ENCODE measurements around the gene CNTD1.
A peak's percentile ranks its signal among the peaks of the same experiment; 100 is the strongest.

CNTD1 gene

GRCh38 chr17:42798383-42799380 lies at the start of gene CNTD1, which contains the start of gene COA3:
CNTD1 (plus strand) TSS chr17:42798861; CDS start chr17:42799068, 207 bp downstream.
COA3 (minus strand) TSS chr17:42798704; CDS start chr17:42798681, 23 bp downstream.
- H3K27me3 ChIP-seq (ENCODE audit: insufficient read depth, low read length): peaks cover 18% of the 10 kb centered on the region
- no peaks in the 10 kb centered on the region for H3K9me3 ChIP-seq (ENCODE audit: insufficient read depth, low read depth, low read length)
- peak within 1 kb of the TSS; percentile 64 for H3K27ac ChIP-seq (ENCODE audit: low read length)
- peak within 1 kb of the TSS; percentile 100 for H3K4me3 ChIP-seq (ENCODE audit: low read length)
- peaks cover 5% of the 10 kb centered on the region; the same call in 1 of the 2 replicates for H3K4me1 ChIP-seq (ENCODE audit: insufficient read depth, low read length)
- H3K9ac ChIP-seq (ENCODE audit: low read depth, low read length): peak within 1 kb of the TSS; percentile 94
- peaks cover 8% of the 10 kb centered on the region; the same call in 1 of the 2 replicates for H3K36me3 ChIP-seq (ENCODE audit: insufficient read depth, low read depth, low read length)

GRCh38 chr17:42748908-42749798 lies 49.5 kb upstream of the CNTD1 start:
- peaks cover 9% of the 10 kb centered on the region for H3K4me1 ChIP-seq (ENCODE audit: insufficient read depth, low read length)
- H3K9me3 ChIP-seq (ENCODE audit: insufficient read depth, low read depth, low read length): peaks cover 4% of the 10 kb centered on the region; the same call in 1 of the 2 replicates
- H3K27ac ChIP-seq (ENCODE audit: low read length): no peak overlapping the region
- H3K4me3 ChIP-seq (ENCODE audit: low read length): no peak overlapping the region
- no peak overlapping the region for H3K9ac ChIP-seq (ENCODE audit: low read depth, low read length)
- peaks cover 25% of the 10 kb centered on the region for H3K27me3 ChIP-seq (ENCODE audit: insufficient read depth, low read length)
- no peaks in the 10 kb centered on the region for H3K36me3 ChIP-seq (ENCODE audit: insufficient read depth, low read depth, low read length)

DNA sequence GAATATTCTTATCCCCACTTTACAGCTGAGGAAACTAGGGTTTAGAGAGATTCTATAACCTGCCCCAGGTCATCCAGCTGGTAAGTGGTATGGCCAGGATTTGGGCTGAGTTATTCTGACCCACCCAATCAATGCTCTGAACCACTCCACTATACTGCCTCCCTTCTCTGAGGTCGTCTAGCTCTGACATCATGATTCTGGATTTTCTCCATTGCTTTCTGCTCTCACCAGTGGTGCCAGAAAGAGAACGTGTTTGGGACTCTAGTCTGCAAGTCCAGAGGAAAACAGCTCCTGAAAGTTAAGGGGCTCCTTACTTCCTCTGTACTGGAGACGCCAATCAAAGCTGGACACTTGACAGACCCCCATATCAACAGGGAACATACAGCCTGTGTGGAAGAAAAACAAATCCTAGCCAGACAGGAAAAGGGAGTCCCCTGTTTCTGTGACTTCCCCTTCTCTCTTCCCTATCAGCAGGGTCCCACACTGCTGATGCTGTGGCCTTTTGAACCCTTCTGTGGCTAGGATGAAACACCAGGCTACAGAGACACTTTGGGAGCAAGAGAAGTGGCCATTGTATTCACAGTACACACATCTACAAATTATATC lies 47.8 kb upstream of the CNTD1 start:
- no peak overlapping the region for H3K27ac ChIP-seq (ENCODE audit: low read length)
- H3K4me3 ChIP-seq (ENCODE audit: low read length): no peak overlapping the region
- no peaks in the 10 kb centered on the region for H3K36me3 ChIP-seq (ENCODE audit: insufficient read depth, low read depth, low read length)
- no peaks in the 10 kb centered on the region for H3K9me3 ChIP-seq (ENCODE audit: insufficient read depth, low read depth, low read length)
- peaks cover 9% of the 10 kb centered on the region for H3K4me1 ChIP-seq (ENCODE audit: insufficient read depth, low read length)
- H3K9ac ChIP-seq (ENCODE audit: low read depth, low read length): no peak overlapping the region
- peaks cover 16% of the 10 kb centered on the region for H3K27me3 ChIP-seq (ENCODE audit: insufficient read depth, low read length)

DNA sequence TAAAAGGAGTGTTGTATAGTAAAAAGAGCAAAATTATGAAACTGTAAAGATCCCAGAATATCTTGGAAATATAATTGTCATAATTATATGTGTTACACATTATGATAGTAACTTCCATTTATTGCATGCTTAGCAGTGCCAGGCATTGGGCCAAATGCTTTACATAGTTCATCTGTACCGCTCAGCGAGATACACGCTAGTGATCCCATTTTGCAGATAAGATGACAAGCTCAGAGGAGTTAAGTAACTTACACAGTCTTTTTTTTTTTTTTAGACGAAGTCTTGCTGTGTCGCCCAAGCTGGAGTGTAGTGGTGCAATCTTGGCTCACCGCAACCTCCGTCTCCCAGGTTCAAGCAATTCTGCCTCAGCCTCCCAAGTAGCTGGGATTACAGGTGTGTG lies 47.0 kb upstream of the CNTD1 start:
- Histone ChIP-seq H3K4me1 (ENCODE audit: insufficient read depth, low read length) (peaks cover 9% of the 10 kb centered on the region), H3K4me3 (ENCODE audit: low read length) (no peak overlapping the region), H3K27ac (ENCODE audit: low read length) (no peak overlapping the region), H3K9ac (ENCODE audit: low read depth, low read length) (no peak overlapping the region), H3K9me3 (ENCODE audit: insufficient read depth, low read depth, low read length) (no peaks in the 10 kb centered on the region), H3K36me3 (ENCODE audit: insufficient read depth, low read depth, low read length) (no peaks in the 10 kb centered on the region), H3K27me3 (ENCODE audit: insufficient read depth, low read length) (peaks cover 9% of the 10 kb centered on the region)

DNA sequence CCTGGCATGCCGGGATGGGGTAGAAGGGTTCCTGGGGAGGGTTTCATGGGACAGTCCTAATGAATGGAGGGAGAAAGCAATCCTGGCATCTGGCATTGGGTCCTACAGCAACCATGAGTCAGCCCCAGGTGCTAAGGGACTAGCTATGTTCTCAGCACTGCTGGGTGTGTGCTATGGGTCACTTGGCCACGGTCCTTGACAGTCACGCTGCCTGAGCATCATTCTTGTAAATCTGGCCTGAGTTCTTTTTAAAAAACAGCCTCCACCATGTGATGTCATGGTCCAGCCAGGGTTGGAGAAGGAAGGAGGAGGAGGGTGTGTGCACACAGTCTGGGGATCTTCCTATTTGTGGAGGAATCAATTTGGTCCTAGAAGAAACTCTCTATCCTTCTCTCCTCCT lies 43.9 kb upstream of the CNTD1 start:
- Histone ChIP-seq H3K4me3 (ENCODE audit: low read length) (no peak overlapping the region), H3K4me1 (ENCODE audit: insufficient read depth, low read length) (no peaks in the 10 kb centered on the region), H3K27ac (ENCODE audit: low read length) (no peak overlapping the region), H3K27me3 (ENCODE audit: insufficient read depth, low read length) (peaks cover 18% of the 10 kb centered on the region), H3K9me3 (ENCODE audit: insufficient read depth, low read depth, low read length) (no peaks in the 10 kb centered on the region), H3K36me3 (ENCODE audit: insufficient read depth, low read depth, low read length) (no peaks in the 10 kb centered on the region), H3K9ac (ENCODE audit: low read depth, low read length) (no peak overlapping the region)

DNA sequence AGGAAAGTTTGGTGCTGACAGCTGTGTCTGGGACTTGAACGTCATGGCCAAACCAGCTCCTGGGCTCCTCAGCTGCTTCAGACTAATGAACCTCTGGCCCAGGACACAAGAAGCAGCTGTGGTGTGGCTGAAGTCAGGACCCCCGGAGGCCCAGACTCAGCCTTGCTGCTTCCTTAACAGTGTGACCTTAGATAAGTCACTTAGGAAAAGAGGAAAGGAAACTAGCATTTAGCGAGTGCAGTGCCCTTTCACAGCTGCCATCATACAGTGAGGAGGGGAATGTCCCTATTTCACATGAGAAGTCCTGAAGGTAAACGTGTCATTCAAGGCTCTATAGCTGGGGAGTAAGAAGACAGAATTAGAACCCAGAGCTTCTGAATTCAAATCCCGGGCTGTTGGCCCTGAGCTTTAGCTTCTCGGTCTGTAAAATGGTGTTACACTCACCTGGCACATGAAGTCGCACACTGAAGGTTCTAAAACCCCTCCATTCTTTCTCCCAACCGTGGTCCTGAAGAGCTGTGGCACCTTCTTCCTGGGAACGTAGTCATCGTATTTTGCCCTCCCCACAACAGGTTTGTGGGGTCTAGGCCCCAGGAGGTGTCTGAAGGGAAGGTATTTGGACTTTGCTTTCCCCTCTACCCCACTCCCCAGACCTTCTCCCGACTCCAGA lies 38.5 kb upstream of the CNTD1 start:
- H3K4me3 ChIP-seq (ENCODE audit: low read length): peak overlapping the region; percentile 65
- H3K9ac ChIP-seq (ENCODE audit: low read depth, low read length): peak overlapping the region; percentile 53; the same call in 1 of the 2 replicates
- no peaks in the 10 kb centered on the region for H3K36me3 ChIP-seq (ENCODE audit: insufficient read depth, low read depth, low read length)
- peaks cover 8% of the 10 kb centered on the region; the same call in 1 of the 2 replicates for H3K4me1 ChIP-seq (ENCODE audit: insufficient read depth, low read length)
- peaks cover 49% of the 10 kb centered on the region for H3K27me3 ChIP-seq (ENCODE audit: insufficient read depth, low read length)
- H3K9me3 ChIP-seq (ENCODE audit: insufficient read depth, low read depth, low read length): no peaks in the 10 kb centered on the region
- no peak overlapping the region for H3K27ac ChIP-seq (ENCODE audit: low read length)

DNA sequence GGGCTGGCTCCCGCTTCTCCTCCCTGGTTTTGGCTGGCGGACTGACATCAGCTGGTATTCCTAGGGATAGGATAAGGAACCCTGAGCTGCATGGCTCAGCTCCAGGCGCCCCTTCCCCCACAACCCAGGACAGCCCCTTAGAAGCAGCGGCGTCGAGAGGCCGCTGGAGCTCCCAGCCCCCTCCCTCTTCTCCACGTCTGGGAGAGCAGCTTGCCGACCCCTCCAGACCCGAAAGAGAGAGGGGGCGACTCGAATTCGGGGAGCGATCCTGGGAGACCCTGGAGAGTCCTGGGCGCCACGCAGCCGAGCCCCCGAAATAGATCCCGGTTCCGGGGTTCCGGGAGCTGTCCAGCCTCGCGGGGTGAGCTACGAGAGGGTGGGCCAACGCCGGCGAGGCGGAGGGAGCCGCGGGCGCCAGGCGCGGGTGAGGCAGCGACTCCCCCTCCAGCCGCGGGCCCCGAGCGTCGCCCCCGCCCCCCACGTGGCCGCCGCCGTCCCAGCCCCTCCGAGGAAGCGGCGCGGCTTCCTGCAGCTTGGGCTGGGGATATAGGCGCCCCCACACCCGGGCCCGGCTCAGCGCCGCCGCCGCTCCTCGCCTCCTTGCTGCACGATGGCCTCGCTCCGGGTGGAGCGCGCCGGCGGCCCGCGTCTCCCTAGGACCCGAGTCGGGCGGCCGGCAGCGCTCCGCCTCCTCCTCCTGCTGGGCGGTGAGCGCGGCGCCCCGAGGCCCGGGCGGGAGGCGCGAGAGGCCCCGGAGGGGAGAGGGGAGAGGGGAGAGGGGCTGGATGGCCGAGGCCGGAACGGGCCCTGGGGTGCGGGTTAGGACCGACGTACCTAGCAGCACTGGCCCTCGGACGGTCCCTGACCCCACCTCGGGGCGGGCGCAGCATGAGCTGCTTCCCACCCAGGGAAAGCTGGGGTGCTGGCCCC lies 37.7 kb upstream of the CNTD1 start, which contains the start of gene RAMP2:
Gene RAMP2, plus strand, starts transcription at position 576 of the 930 bp plus-strand sequence. Its CDS starts 35 bp downstream, at position 611.
- H3K4me3 ChIP-seq (ENCODE audit: low read length): peak within 1 kb of the TSS; percentile 65
- peak within 1 kb of the TSS; percentile 53; the same call in 1 of the 2 replicates for H3K9ac ChIP-seq (ENCODE audit: low read depth, low read length)
- peaks cover 8% of the 10 kb centered on the region; the same call in 1 of the 2 replicates for H3K4me1 ChIP-seq (ENCODE audit: insufficient read depth, low read length)
- peaks cover 49% of the 10 kb centered on the region for H3K27me3 ChIP-seq (ENCODE audit: insufficient read depth, low read length)
- no peaks in the 10 kb centered on the region for H3K9me3 ChIP-seq (ENCODE audit: insufficient read depth, low read depth, low read length)
- H3K36me3 ChIP-seq (ENCODE audit: insufficient read depth, low read depth, low read length): no peaks in the 10 kb centered on the region
- H3K27ac ChIP-seq (ENCODE audit: low read length): no peak within 1 kb of the TSS

DNA sequence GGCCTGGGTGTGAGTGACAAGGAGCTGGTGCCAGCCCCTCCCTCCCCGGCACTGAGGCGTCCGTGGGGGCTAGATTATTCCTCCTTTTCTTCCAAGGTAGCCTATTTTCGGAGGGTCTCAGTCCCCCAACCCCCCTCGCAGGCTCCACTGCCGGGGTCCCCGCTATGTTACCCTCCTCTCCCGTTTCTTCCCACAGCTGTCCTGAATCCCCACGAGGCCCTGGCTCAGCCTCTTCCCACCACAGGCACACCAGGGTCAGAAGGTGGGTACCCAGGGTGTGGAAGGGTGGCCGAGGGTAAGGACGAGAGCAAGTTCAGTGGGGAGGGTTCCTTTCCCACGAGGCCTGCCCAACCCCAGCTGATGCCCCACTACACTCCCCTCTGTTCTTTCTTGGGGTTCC lies 37.0 kb upstream of the CNTD1 start:
- Histone ChIP-seq H3K36me3 (ENCODE audit: insufficient read depth, low read depth, low read length) (no peaks in the 10 kb centered on the region), H3K9ac (ENCODE audit: low read depth, low read length) (no peak overlapping the region), H3K4me3 (ENCODE audit: low read length) (peak overlapping the region; percentile 65; the same call in 1 of the 2 replicates), H3K4me1 (ENCODE audit: insufficient read depth, low read length) (peaks cover 8% of the 10 kb centered on the region; the same call in 1 of the 2 replicates), H3K27me3 (ENCODE audit: insufficient read depth, low read length) (peaks cover 49% of the 10 kb centered on the region), H3K9me3 (ENCODE audit: insufficient read depth, low read depth, low read length) (no peaks in the 10 kb centered on the region), H3K27ac (ENCODE audit: low read length) (no peak overlapping the region)

GRCh38 chr17:42766124-42766523 lies 32.5 kb upstream of the CNTD1 start:
- H3K4me1 ChIP-seq (ENCODE audit: insufficient read depth, low read length): peaks cover 3% of the 10 kb centered on the region; the same call in 1 of the 2 replicates

GRCh38 chr17:42767512-42767911 lies 31.1 kb upstream of the CNTD1 start:
- Histone ChIP-seq H3K4me1 (ENCODE audit: insufficient read depth, low read length) (peaks cover 3% of the 10 kb centered on the region; the same call in 1 of the 2 replicates), H3K27ac (ENCODE audit: low read length) (no peak overlapping the region), H3K9me3 (ENCODE audit: insufficient read depth, low read depth, low read length) (no peaks in the 10 kb centered on the region), H3K4me3 (ENCODE audit: low read length) (no peak overlapping the region), H3K27me3 (ENCODE audit: insufficient read depth, low read length) (peaks cover 3% of the 10 kb centered on the region), H3K36me3 (ENCODE audit: insufficient read depth, low read depth, low read length) (no peaks in the 10 kb centered on the region), H3K9ac (ENCODE audit: low read depth, low read length) (no peak overlapping the region)

More at GRCh38 chr17:42766124-42766523, 32.5 kb upstream of the CNTD1 start:
- Histone ChIP-seq H3K9me3 (ENCODE audit: insufficient read depth, low read depth, low read length) (no peaks in the 10 kb centered on the region), H3K27ac (ENCODE audit: low read length) (no peak overlapping the region), H3K27me3 (ENCODE audit: insufficient read depth, low read length) (peaks cover 17% of the 10 kb centered on the region), H3K4me3 (ENCODE audit: low read length) (no peak overlapping the region), H3K36me3 (ENCODE audit: insufficient read depth, low read depth, low read length) (no peaks in the 10 kb centered on the region), H3K9ac (ENCODE audit: low read depth, low read length) (no peak overlapping the region)

All from iPS-20b (cell line).